Suprapubic skin (tissue), 4 donors: Measurements from ENCODE around the gene IL18R1. TPM values are rescaled to one million over a fixed set of nuclear protein-coding genes. Genes with fewer than 3 reads are reported as not detected.

ENCODE experiments used
- DNase-seq, 2 donors: peaks; one replicate each; pipeline ENCODE4 v3.0.0-alpha.2; 2019; ENCODE audit warnings: low spot score in 2 of 2
- H3K27ac ChIP-seq: fragments of 200-600 bp; sonication (generic); one replicate; pipeline ENCODE4 v1.5.1; 2019
- H3K27me3 ChIP-seq: fragments of 200-600 bp; sonication (generic); one replicate; pipeline ENCODE4 v1.5.1; 2019
- H3K36me3 ChIP-seq: fragments of 200-600 bp; sonication (generic); one replicate; pipeline ENCODE4 v1.5.1; 2019
- H3K4me1 ChIP-seq: fragments of 200-600 bp; sonication (generic); one replicate; pipeline ENCODE4 v1.5.1; 2019
- H3K4me3 ChIP-seq: fragments of 200-600 bp; sonication (generic); one replicate; pipeline ENCODE4 v1.5.1; 2019; ENCODE audit warnings: mild to moderate bottlenecking
- H3K9me3 ChIP-seq: fragments of 200-600 bp; sonication (generic); one replicate; pipeline ENCODE4 v1.5.1; 2019
- CTCF ChIP-seq, 2 donors: fragments of 200-600 bp in 1 of 2; fragments of 450-650 bp in 1 of 2; sonication (generic) in 1 of 2; IDR thresholded peaks; one replicate each; pipeline ENCODE4 v1.5.1; 2016 to 2019; ENCODE audit warnings: antibody characterized with exemption in 2 of 2, mild to moderate bottlenecking in 1 of 2, moderate library complexity in 1 of 2
- EP300 ChIP-seq: sonication (generic); formaldehyde crosslinking; IDR thresholded peaks from one replicate; pipeline ENCODE4 v1.6.1; 2017; ENCODE audit warnings: antibody characterized with exemption
- POLR2A ChIP-seq, 2 donors: fragments of 450-650 bp; IDR thresholded peaks; one replicate each; pipeline ENCODE4 v1.6.1; 2017; ENCODE audit warnings: antibody characterized with exemption in 2 of 2, mild to moderate bottlenecking in 2 of 2, moderate library complexity in 2 of 2
- POLR2AphosphoS5 ChIP-seq, 3 donors: sonication (generic); formaldehyde crosslinking; IDR thresholded peaks; one replicate each; pipeline ENCODE4 v1.6.1; 2017; ENCODE audit warnings: antibody characterized with exemption in 3 of 3
- WGBS: methylation state at CpG from one replicate; pipeline ENCODE4 v1.1.5; 2018; 5-methylcytosine and 5-hydroxymethylcytosine counted together
- total RNA-seq, 4 donors: library from RNA; depleted of rRNA; stranded (reverse); fragments of >200 nt; gene quantifications; one replicate each; pipeline ENCODE4 v1.1.0, GENCODE V29; 2016

The IL18R1 gene
- total RNA-seq, 4 donors from 2014 or later: 0.89 to 7.2 (median 2.2) TPM

GRCh38 chr2:102438111-102438510, 82.5 kb downstream of the IL18R1 start:
- no peak for DNase-seq
- Histone ChIP-seq H3K27ac (no peak overlapping the region), H3K27me3 (no peaks in the 10 kb centered on the region), H3K9me3 (no peaks in the 10 kb centered on the region), H3K4me3 (no peak overlapping the region), H3K4me1 (peaks cover 7% of the 10 kb centered on the region), H3K36me3 (no peaks in the 10 kb centered on the region)
- WGBS: 77% methylated on average over 3 of the region's 3 CpGs
- TF ChIP-seq CTCF (IDR thresholded peaks at IDR 0.05) (no peak), POLR2AphosphoS5 (IDR thresholded peaks at IDR 0.05) (no peak), EP300 (no peak), POLR2A (IDR thresholded peaks at IDR 0.05) (no peak)

GRCh38 chr2:102438578-102438977, 83.0 kb downstream of the IL18R1 start:
- Histone ChIP-seq H3K4me3 (no peak overlapping the region), H3K9me3 (no peaks in the 10 kb centered on the region), H3K4me1 (peaks cover 11% of the 10 kb centered on the region), H3K27me3 (no peaks in the 10 kb centered on the region), H3K36me3 (no peaks in the 10 kb centered on the region), H3K27ac (no peak overlapping the region)
- no peak for TF ChIP-seq EP300
- TF ChIP-seq POLR2AphosphoS5 (IDR thresholded peaks at IDR 0.05): no peak
- no peak for TF ChIP-seq CTCF (IDR thresholded peaks at IDR 0.05)
- TF ChIP-seq POLR2A (IDR thresholded peaks at IDR 0.05): no peak
- no peak for DNase-seq
- WGBS: 98% methylated on average over 2 of the region's 2 CpGs

- Histone ChIP-seq H3K4me1 (peaks cover 11% of the 10 kb centered on the region), H3K4me3 (no peak overlapping the region), H3K36me3 (no peaks in the 10 kb centered on the region), H3K27ac (no peak overlapping the region), H3K9me3 (no peaks in the 10 kb centered on the region), H3K27me3 (no peaks in the 10 kb centered on the region)
- 65% methylated on average over 6 of the region's 6 CpGs for WGBS
- DNase-seq: no peak
- TF ChIP-seq POLR2A (IDR thresholded peaks at IDR 0.05): no peak
- TF ChIP-seq POLR2AphosphoS5 (IDR thresholded peaks at IDR 0.05): no peak
- TF ChIP-seq CTCF (IDR thresholded peaks at IDR 0.05): no peak
- no peak for TF ChIP-seq EP300
These were observed 83.6 kb downstream of the IL18R1 start for GRCh38 chr2:102439065-102439695.

GRCh38 chr2:102442967-102443828, 87.6 kb downstream of the IL18R1 start:
- TF ChIP-seq EP300: no peak
- no peak for TF ChIP-seq POLR2A (IDR thresholded peaks at IDR 0.05)
- TF ChIP-seq POLR2AphosphoS5 (IDR thresholded peaks at IDR 0.05): no peak
- TF ChIP-seq CTCF (IDR thresholded peaks at IDR 0.05): peak; percentile 50 to 62
- no peaks in the 10 kb centered on the region for H3K27me3 ChIP-seq
- no peaks in the 10 kb centered on the region for H3K36me3 ChIP-seq
- H3K4me3 ChIP-seq: no peak overlapping the region
- no peak overlapping the region for H3K27ac ChIP-seq
- peaks cover 11% of the 10 kb centered on the region for H3K4me1 ChIP-seq
- no peaks in the 10 kb centered on the region for H3K9me3 ChIP-seq
- DNase-seq: no peak
- 26% methylated on average over 13 of the region's 13 CpGs for WGBS

GRCh38 chr2:102444233-102444632, 88.6 kb downstream of the IL18R1 start:
- Histone ChIP-seq H3K27me3 (no peaks in the 10 kb centered on the region), H3K36me3 (no peaks in the 10 kb centered on the region), H3K27ac (no peak overlapping the region), H3K4me3 (no peak overlapping the region), H3K9me3 (no peaks in the 10 kb centered on the region), H3K4me1 (peaks cover 11% of the 10 kb centered on the region)
- no peak for DNase-seq
- TF ChIP-seq CTCF (IDR thresholded peaks at IDR 0.05): no peak
- TF ChIP-seq EP300: no peak
- TF ChIP-seq POLR2A (IDR thresholded peaks at IDR 0.05): no peak
- TF ChIP-seq POLR2AphosphoS5 (IDR thresholded peaks at IDR 0.05): no peak
- WGBS: 88% methylated on average over 3 of the region's 3 CpGs
